ENCODE data around the gene ILF2. TPM values are rescaled to one million over a fixed set of nuclear protein-coding genes. Genes with fewer than 3 reads are reported as not detected.

ILF2 gene
- total RNA-seq, 3 donors from 2014 or later, result 92.2 to 169 (median 147) TPM

GRCh38 chr1:153693466-153693865, 22.7 kb upstream of the ILF2 start:
- H3K36me3 ChIP-seq, result no peaks in the 10 kb centered on the region
- no peaks in the 10 kb centered on the region for H3K4me1 ChIP-seq
- no peaks in the 10 kb centered on the region for H3K27me3 ChIP-seq
- H3K27ac ChIP-seq, result no peak overlapping the region
- intact Hi-C loops (cut with DNase I; ENCODE audit: low total_unique reads), result no loop called here
- no peaks in the 10 kb centered on the region for H3K9me3 ChIP-seq
- H3K4me3 ChIP-seq, result no peak overlapping the region
- no peak for DNase-seq (ENCODE audit: low spot score in 2 of 2)
- TF ChIP-seq POLR2A (IDR thresholded peaks at IDR 0.05) (no peak), POLR2AphosphoS5 (IDR thresholded peaks at IDR 0.05) (no peak), CTCF (IDR thresholded peaks at IDR 0.05) (no peak)

- no peaks in the 10 kb centered on the region for H3K9me3 ChIP-seq
- intact Hi-C loops (cut with DNase I; ENCODE audit: low total_unique reads), result no loop called here
- TF ChIP-seq POLR2AphosphoS5 (IDR thresholded peaks at IDR 0.05) (no peak), POLR2A (IDR thresholded peaks at IDR 0.05) (no peak), CTCF (IDR thresholded peaks at IDR 0.05) (no peak)
- no peaks in the 10 kb centered on the region for H3K36me3 ChIP-seq
- no peak overlapping the region for H3K27ac ChIP-seq
- no peaks in the 10 kb centered on the region for H3K27me3 ChIP-seq
- no peak overlapping the region for H3K4me3 ChIP-seq
- no peaks in the 10 kb centered on the region for H3K4me1 ChIP-seq
- no peak for DNase-seq (ENCODE audit: low spot score in 2 of 2)
Measured at GRCh38 chr1:153688736-153689328, 18.0 kb upstream of the ILF2 start.

- intact Hi-C loops (cut with DNase I; ENCODE audit: low total_unique reads), result no loop called here
- H3K9me3 ChIP-seq, result no peaks in the 10 kb centered on the region
- H3K27me3 ChIP-seq, result no peaks in the 10 kb centered on the region
- H3K27ac ChIP-seq, result no peak overlapping the region
- no peaks in the 10 kb centered on the region for H3K4me1 ChIP-seq
- TF ChIP-seq POLR2AphosphoS5 (IDR thresholded peaks at IDR 0.05) (no peak), CTCF (IDR thresholded peaks at IDR 0.05) (no peak), POLR2A (IDR thresholded peaks at IDR 0.05) (no peak)
- no peak overlapping the region for H3K4me3 ChIP-seq
- H3K36me3 ChIP-seq, result no peaks in the 10 kb centered on the region
- no peak for DNase-seq (ENCODE audit: low spot score in 2 of 2)
Measured at GRCh38 chr1:153688276-153688675, 17.5 kb upstream of the ILF2 start.

GRCh38 chr1:153687346-153688125, 16.7 kb upstream of the ILF2 start:
- no peak overlapping the region for H3K4me3 ChIP-seq
- H3K27ac ChIP-seq, result no peak overlapping the region
- no peaks in the 10 kb centered on the region for H3K27me3 ChIP-seq
- H3K9me3 ChIP-seq, result no peaks in the 10 kb centered on the region
- no peaks in the 10 kb centered on the region for H3K36me3 ChIP-seq
- TF ChIP-seq CTCF (IDR thresholded peaks at IDR 0.05) (no peak), POLR2A (IDR thresholded peaks at IDR 0.05) (no peak), POLR2AphosphoS5 (IDR thresholded peaks at IDR 0.05) (no peak)
- H3K4me1 ChIP-seq, result no peaks in the 10 kb centered on the region
- intact Hi-C loops (cut with DNase I; ENCODE audit: low total_unique reads), result no loop called here
- DNase-seq (ENCODE audit: low spot score in 2 of 2), result no peak

- TF ChIP-seq POLR2AphosphoS5 (IDR thresholded peaks at IDR 0.05) (no peak), POLR2A (IDR thresholded peaks at IDR 0.05) (no peak), CTCF (IDR thresholded peaks at IDR 0.05) (no peak)
- Histone ChIP-seq H3K27me3 (no peaks in the 10 kb centered on the region), H3K4me3 (no peak overlapping the region), H3K27ac (no peak overlapping the region), H3K36me3 (no peaks in the 10 kb centered on the region), H3K4me1 (no peaks in the 10 kb centered on the region), H3K9me3 (no peaks in the 10 kb centered on the region)
- DNase-seq (ENCODE audit: low spot score in 2 of 2), result no peak
- intact Hi-C loops (cut with DNase I; ENCODE audit: low total_unique reads), result no loop called here
Measured at GRCh38 chr1:153685544-153686340, 14.9 kb upstream of the ILF2 start.

All from breast epithelium (tissue), 4 donors.